Tibial artery (tissue), 4 donors: ENCODE results near the gene PATJ.

Source experiments
- DNase-seq, 2 donors: peaks; one replicate each; pipeline ENCODE4 v3.0.0-alpha.2; 2019
- H3K27ac ChIP-seq, 2 donors: fragments of 200-600 bp; sonication (generic) in 1 of 2; 1 replicate in 1 of 2; 2 replicates in 1 of 2; pipeline ENCODE4 v1.5.1; 2018 to 2019; ENCODE audit warnings: mild to moderate bottlenecking in 1 of 2
- H3K27me3 ChIP-seq, 2 donors: fragments of 200-600 bp; sonication (generic) in 1 of 2; one replicate each; pipeline versions ENCODE4 v1.5.1 to v1.6.0; 2016 to 2019
- H3K36me3 ChIP-seq, 3 donors: fragments of 200-600 bp; sonication (generic) in 2 of 3; one replicate each; pipeline ENCODE4 v1.5.1; 2016 to 2019; ENCODE audit warnings: mild to moderate bottlenecking in 2 of 3
- H3K4me1 ChIP-seq, 4 donors: fragments of 200-600 bp; sonication (generic) in 2 of 4; 1 replicate in 3 of 4; 2 replicates in 1 of 4; pipeline ENCODE4 v1.5.1; 2016 to 2019
- H3K4me3 ChIP-seq, 2 donors: fragments of 200-600 bp; sonication (generic) in 1 of 2; 1 replicate in 1 of 2; 2 replicates in 1 of 2; pipeline ENCODE4 v1.5.1; 2018 to 2019; ENCODE audit warnings: mild to moderate bottlenecking in 2 of 2
- H3K9me3 ChIP-seq, 3 donors: fragments of 200-600 bp; sonication (generic) in 1 of 3; one replicate each; pipeline ENCODE4 v1.5.1; 2016 to 2019
- CTCF ChIP-seq, 2 experiments: fragments of 200-600 bp in 1 of 2; fragments of 450-650 bp in 1 of 2; IDR thresholded peaks; one replicate each; pipeline ENCODE4 v1.5.1; 2017 to 2019; ENCODE audit warnings: antibody characterized with exemption in 2 of 2, mild to moderate bottlenecking in 1 of 2, moderate library complexity in 1 of 2
- intact Hi-C: fragments of 100-400 bp; cut with DNase I; formaldehyde crosslinking; loops from one replicate; pipeline ENCODE4 v1.15.0; 2023; ENCODE audit warnings: low total_unique reads

Gene PATJ

GRCh38 chr1:61921435-61921834 is 179.2 kb downstream of the PATJ start:
- no peak for DNase-seq
- peaks cover 0 to 12% (median 6%) of the 10 kb centered on the region in 3 donors for H3K36me3 ChIP-seq
- TF ChIP-seq CTCF (IDR thresholded peaks at IDR 0.05) = no peak
- no peak overlapping the region for H3K4me3 ChIP-seq
- no peak overlapping the region for H3K27ac ChIP-seq
- intact Hi-C loops = no loop called here
- H3K4me1 ChIP-seq = no peaks in the 10 kb centered on the region
- H3K9me3 ChIP-seq = no peaks in the 10 kb centered on the region
- no peaks in the 10 kb centered on the region for H3K27me3 ChIP-seq

- intact Hi-C loops = no loop called here
These were observed 180.7 kb downstream of the PATJ start for GRCh38 chr1:61922950-61923480.

GRCh38 chr1:61925591-61926298 is 183.5 kb downstream of the PATJ start:
- intact Hi-C loops = no loop called here
- Histone ChIP-seq H3K4me3 (no peak overlapping the region), H3K27me3 (no peaks in the 10 kb centered on the region), H3K4me1 (no peaks in the 10 kb centered on the region), H3K27ac (no peak overlapping the region), H3K36me3 (peaks cover 0 to 31% (median 0%) of the 10 kb centered on the region in 3 donors), H3K9me3 (no peaks in the 10 kb centered on the region)
- DNase-seq = no peak
- TF ChIP-seq CTCF (IDR thresholded peaks at IDR 0.05) = no peak

More at GRCh38 chr1:61922950-61923480, 180.7 kb downstream of the PATJ start:
- Histone ChIP-seq H3K4me1 (no peaks in the 10 kb centered on the region), H3K27ac (no peak overlapping the region), H3K36me3 (peaks cover 0 to 13% (median 0%) of the 10 kb centered on the region in 3 donors), H3K9me3 (no peaks in the 10 kb centered on the region), H3K4me3 (no peak overlapping the region), H3K27me3 (no peaks in the 10 kb centered on the region)
- no peak for DNase-seq
- no peak for TF ChIP-seq CTCF (IDR thresholded peaks at IDR 0.05)

GRCh38 chr1:61926597-61926996 is 184.3 kb downstream of the PATJ start:
- TF ChIP-seq CTCF (IDR thresholded peaks at IDR 0.05) = no peak
- H3K27me3 ChIP-seq = no peaks in the 10 kb centered on the region
- no peak for DNase-seq
- no peak overlapping the region for H3K27ac ChIP-seq
- no peak overlapping the region for H3K4me3 ChIP-seq
- H3K9me3 ChIP-seq = no peaks in the 10 kb centered on the region
- no peaks in the 10 kb centered on the region for H3K4me1 ChIP-seq
- intact Hi-C loops = no loop called here
- H3K36me3 ChIP-seq = peaks cover 0 to 31% (median 0%) of the 10 kb centered on the region in 3 donors

GRCh38 chr1:61930116-61930645 is 187.9 kb downstream of the PATJ start:
- peaks cover 0 to 23% (median 0%) of the 10 kb centered on the region in 3 donors for H3K36me3 ChIP-seq
- no peaks in the 10 kb centered on the region for H3K27me3 ChIP-seq
- TF ChIP-seq CTCF (IDR thresholded peaks at IDR 0.05) = no peak
- no peaks in the 10 kb centered on the region for H3K4me1 ChIP-seq
- intact Hi-C loops = no loop called here
- no peak overlapping the region for H3K4me3 ChIP-seq
- H3K9me3 ChIP-seq = no peaks in the 10 kb centered on the region
- H3K27ac ChIP-seq = no peak overlapping the region
- DNase-seq = no peak
